Uterus (tissue), 4 donors: Measurements from ENCODE around the gene HSBP1. TPM values are rescaled to one million over a fixed set of nuclear protein-coding genes. Genes with fewer than 3 reads are reported as not detected.

Experiments used
- DNase-seq, 2 donors: peaks; one replicate each; pipeline ENCODE4 v3.0.0-alpha.2; 2019 to 2020
- H3K27ac ChIP-seq, 2 donors: fragments of 200-600 bp; sonication (generic); 1 replicate in 1 of 2; 2 replicates in 1 of 2; pipeline ENCODE4 v1.5.1; 2016 to 2018
- H3K27me3 ChIP-seq, 2 donors: fragments of 200-600 bp; sonication (generic); one replicate each; pipeline ENCODE4 v1.5.1; 2018 to 2019; ENCODE audit warnings: control low read depth in 1 of 2
- H3K36me3 ChIP-seq, 2 donors: fragments of 200-600 bp; sonication (generic); one replicate each; pipeline ENCODE4 v1.5.1; 2019; ENCODE audit warnings: control low read depth in 1 of 2
- H3K4me1 ChIP-seq, 2 donors: fragments of 200-600 bp; sonication (generic); one replicate each; pipeline ENCODE4 v1.5.1; 2018 to 2019; ENCODE audit warnings: control low read depth in 1 of 2
- H3K4me3 ChIP-seq, 2 donors: fragments of 200-600 bp; sonication (generic); 1 replicate in 1 of 2; 2 replicates in 1 of 2; pipeline ENCODE4 v1.5.1; 2018 to 2019; ENCODE audit warnings: mild to moderate bottlenecking in 1 of 2
- H3K9me3 ChIP-seq, 2 donors: fragments of 200-600 bp; sonication (generic); one replicate each; pipeline ENCODE4 v1.5.1; 2019; ENCODE audit warnings: control low read depth in 1 of 2
- CTCF ChIP-seq, 4 experiments: fragments of 200-600 bp in 2 of 4; fragments of 450-650 bp in 2 of 4; sonication (generic) in 2 of 4; IDR thresholded peaks; one replicate each; pipeline ENCODE4 v1.5.1; 2016 to 2019; ENCODE audit warnings: antibody characterized with exemption in 4 of 4, mild to moderate bottlenecking in 2 of 4, moderate library complexity in 1 of 4
- POLR2A ChIP-seq, 2 donors: fragments of 450-650 bp; IDR thresholded peaks; one replicate each; pipeline ENCODE4 v1.6.1; 2016; ENCODE audit warnings: antibody characterized with exemption in 2 of 2, mild to moderate bottlenecking in 1 of 2, moderate library complexity in 1 of 2
- intact Hi-C: fragments of 100-400 bp; cut with DNase I; formaldehyde crosslinking; loops from one replicate; pipeline ENCODE4 v1.15.1; 2023; ENCODE audit warnings: low total_unique reads
- total RNA-seq, 4 donors: library from RNA; depleted of rRNA in 3 of 4; stranded (reverse); fragments of >200 nt in 3 of 4; gene quantifications; one replicate each; pipeline versions ENCODE4 v1.1.0 to v1.2.4, GENCODE V29; 2014 to 2023
- donor health status: DM: yes; HTN: yes; CAD: no.

The HSBP1 gene
- total RNA-seq, 4 donors from 2014 or later: 6.1 to 70.5 (median 19.9) TPM

GRCh38 chr16:83843657-83844056 lies 35.9 kb downstream of the HSBP1 start:
- no peaks in the 10 kb centered on the region for H3K4me1 ChIP-seq
- no peak overlapping the region for H3K4me3 ChIP-seq
- no peaks in the 10 kb centered on the region for H3K9me3 ChIP-seq
- no peak overlapping the region for H3K27ac ChIP-seq
- H3K36me3 ChIP-seq: no peaks in the 10 kb centered on the region
- H3K27me3 ChIP-seq: no peaks in the 10 kb centered on the region
- intact Hi-C loops: no loop called here
- DNase-seq: no peak
- no peak for TF ChIP-seq POLR2A (IDR thresholded peaks at IDR 0.05)
- no peak for TF ChIP-seq CTCF (IDR thresholded peaks at IDR 0.05)

- Histone ChIP-seq H3K4me1 (no peaks in the 10 kb centered on the region), H3K36me3 (no peaks in the 10 kb centered on the region), H3K27me3 (no peaks in the 10 kb centered on the region), H3K9me3 (no peaks in the 10 kb centered on the region), H3K4me3 (no peak overlapping the region), H3K27ac (no peak overlapping the region)
- TF ChIP-seq CTCF (IDR thresholded peaks at IDR 0.05) (no peak), POLR2A (IDR thresholded peaks at IDR 0.05) (no peak)
- no peak for DNase-seq
- intact Hi-C loops: no loop called here
Measured at GRCh38 chr16:83845263-83845662, 37.5 kb downstream of the HSBP1 start.

- H3K36me3 ChIP-seq: no peaks in the 10 kb centered on the region
- intact Hi-C loops: no loop called here
- DNase-seq: no peak
Measured at GRCh38 chr16:83847371-83848225, 39.8 kb downstream of the HSBP1 start.

GRCh38 chr16:83849421-83849820 lies 41.6 kb downstream of the HSBP1 start:
- TF ChIP-seq CTCF (IDR thresholded peaks at IDR 0.05) (no peak), POLR2A (IDR thresholded peaks at IDR 0.05) (no peak)
- no peaks in the 10 kb centered on the region for H3K27me3 ChIP-seq
- DNase-seq: no peak
- no peak overlapping the region for H3K4me3 ChIP-seq
- H3K4me1 ChIP-seq: no peaks in the 10 kb centered on the region
- H3K9me3 ChIP-seq: no peaks in the 10 kb centered on the region
- H3K27ac ChIP-seq: no peak overlapping the region
- intact Hi-C loops: no loop called here
- no peaks in the 10 kb centered on the region for H3K36me3 ChIP-seq

More at GRCh38 chr16:83847371-83848225, 39.8 kb downstream of the HSBP1 start:
- Histone ChIP-seq H3K27ac (no peak overlapping the region), H3K9me3 (no peaks in the 10 kb centered on the region), H3K4me3 (no peak overlapping the region), H3K27me3 (no peaks in the 10 kb centered on the region), H3K4me1 (no peaks in the 10 kb centered on the region)
- TF ChIP-seq CTCF (IDR thresholded peaks at IDR 0.05) (no peak), POLR2A (IDR thresholded peaks at IDR 0.05) (no peak)

- intact Hi-C loops: no loop called here
- no peaks in the 10 kb centered on the region for H3K4me1 ChIP-seq
- H3K9me3 ChIP-seq: no peaks in the 10 kb centered on the region
- no peaks in the 10 kb centered on the region for H3K27me3 ChIP-seq
- no peak for TF ChIP-seq POLR2A (IDR thresholded peaks at IDR 0.05)
- TF ChIP-seq CTCF (IDR thresholded peaks at IDR 0.05): no peak
- H3K27ac ChIP-seq: no peak overlapping the region
- DNase-seq: no peak
- H3K36me3 ChIP-seq: no peaks in the 10 kb centered on the region
- no peak overlapping the region for H3K4me3 ChIP-seq
Measured at GRCh38 chr16:83850947-83851346, 43.2 kb downstream of the HSBP1 start.
